Ishikawa (cell line): ENCODE data around the gene CEACAM6.

Source experiments
- CEBPB ChIP-seq: IDR thresholded peaks from 2 replicates; pipeline ENCODE4 v1.6.1; 2012
- CREB1 ChIP-seq: IDR thresholded peaks from 2 replicates; pipeline ENCODE4 v1.6.1; 2012; ENCODE audit warnings: low read depth
- EGR1 ChIP-seq: IDR thresholded peaks from 2 replicates; pipeline ENCODE4 v1.6.1; 2012
- EP300 ChIP-seq: IDR thresholded peaks from 2 replicates; pipeline ENCODE4 v1.6.1; 2012; ENCODE audit warnings: borderline replicate concordance
- FOXM1 ChIP-seq: IDR thresholded peaks from 2 replicates; pipeline ENCODE4 v1.6.1; 2012; ENCODE audit warnings: low read depth, borderline replicate concordance
- MAX ChIP-seq: IDR thresholded peaks from 2 replicates; pipeline ENCODE4 v1.6.1; 2012
- NFIC ChIP-seq: IDR thresholded peaks from 2 replicates; pipeline ENCODE4 v1.6.1; 2012
- RAD21 ChIP-seq: IDR thresholded peaks from 2 replicates; pipeline ENCODE4 v1.6.1; 2012; ENCODE audit warnings: low read depth
- REST ChIP-seq: IDR thresholded peaks from 2 replicates; pipeline ENCODE4 v1.6.1; 2012; ENCODE audit warnings: low read depth, mild to moderate bottlenecking
- TAF1 ChIP-seq: IDR thresholded peaks from 2 replicates; pipeline ENCODE4 v1.6.1; 2012; ENCODE audit warnings: low read depth, mild to moderate bottlenecking
- TCF12 ChIP-seq: IDR thresholded peaks from 2 replicates; pipeline ENCODE4 v1.6.1; 2012; ENCODE audit warnings: low read depth
- TEAD4 ChIP-seq: IDR thresholded peaks from 2 replicates; pipeline ENCODE4 v1.6.1; 2012
- USF1 ChIP-seq: IDR thresholded peaks from 2 replicates; pipeline ENCODE4 v1.6.1; 2012
- YY1 ChIP-seq: IDR thresholded peaks from 2 replicates; pipeline ENCODE4 v1.6.1; 2012; ENCODE audit warnings: low read depth
- ZBTB7A ChIP-seq: IDR thresholded peaks from 2 replicates; pipeline ENCODE4 v1.6.1; 2012; ENCODE audit warnings: low read depth

Gene CEACAM6

GRCh38 chr19:41792513-41793413, 37.4 kb downstream of the CEACAM6 start:
- TF ChIP-seq NFIC (no peak), MAX (no peak), TEAD4 (no peak), CREB1 (no peak), TCF12 (no peak), RAD21 (peak; percentile 35; the same call in 1 of the 2 replicates), TAF1 (no peak)

- TF ChIP-seq EGR1 (no peak), RAD21 (no peak), NFIC (no peak), TAF1 (no peak), FOXM1 (no peak), CREB1 (no peak), CEBPB (no peak), EP300 (no peak)
Observed at GRCh38 chr19:41793414-41793727, 38.0 kb downstream of the CEACAM6 start.

- no peak for TF ChIP-seq NFIC
- TF ChIP-seq USF1, result no peak
- no peak for TF ChIP-seq TEAD4
- TF ChIP-seq EGR1, result no peak
- TF ChIP-seq CEBPB, result no peak
- TF ChIP-seq TAF1, result no peak
- TF ChIP-seq CREB1, result no peak
- TF ChIP-seq EP300, result no peak
- TF ChIP-seq RAD21, result no peak
- TF ChIP-seq FOXM1, result no peak
Observed at GRCh38 chr19:41795031-41795461, 39.7 kb downstream of the CEACAM6 start.

GRCh38 chr19:41796362-41796761, 41.0 kb downstream of the CEACAM6 start, which contains the start of gene CEACAM3:
CEACAM3 (plus strand) TSS chr19:41796587; CDS start chr19:41796678, 91 bp downstream.
- TF ChIP-seq USF1 (no peak), REST (no peak), TAF1 (no peak), TEAD4 (no peak), CEBPB (no peak), RAD21 (no peak), FOXM1 (no peak), YY1 (no peak), EGR1 (no peak), MAX (no peak), ZBTB7A (no peak), TCF12 (no peak), NFIC (no peak), CREB1 (no peak), EP300 (no peak)

GRCh38 chr19:41796901-41797300, 41.6 kb downstream of the CEACAM6 start:
- TF ChIP-seq EGR1 (no peak), CREB1 (no peak), TAF1 (no peak), TCF12 (no peak), REST (no peak), RAD21 (no peak), FOXM1 (no peak), TEAD4 (no peak), YY1 (no peak)

- TF ChIP-seq EGR1, result no peak
- no peak for TF ChIP-seq USF1
- no peak for TF ChIP-seq MAX
- TF ChIP-seq EP300, result no peak
Observed at GRCh38 chr19:41799444-41800000, 44.2 kb downstream of the CEACAM6 start.
